Cardiac muscle cell (in vitro differentiated cells and primary cell): ENCODE results near the gene INPP5D. TPM values are rescaled to one million over a fixed set of nuclear protein-coding genes. Genes with fewer than 3 reads are reported as not detected.

Experiments
- DNase-seq, 2 donors: peaks; one replicate each; pipeline versions ENCODE4 v3.0.0 to v3.0.0-alpha.2; 2010 to 2017; ENCODE audit warnings: low read depth in 1 of 2, low spot score in 1 of 2
- H3K27ac ChIP-seq: fragments of 200-600 bp; sonication (generic); 2 replicates; pipeline ENCODE4 v1.5.1; 2016
- H3K27me3 ChIP-seq: fragments of 200-600 bp; sonication (generic); 2 replicates; pipeline ENCODE4 v1.6.0; 2016; ENCODE audit warnings: control low read depth
- H3K36me3 ChIP-seq: fragments of 200-600 bp; sonication (generic); 2 replicates; pipeline ENCODE4 v1.5.1; 2016; ENCODE audit warnings: control low read depth
- H3K4me1 ChIP-seq: fragments of 200-600 bp; sonication (generic); 2 replicates; pipeline ENCODE4 v1.8.1; 2017; ENCODE audit warnings: low read depth, mild to moderate bottlenecking, mixed run types
- H3K4me3 ChIP-seq: fragments of 200-600 bp; sonication (generic); 2 replicates; pipeline ENCODE4 v1.5.1; 2016; ENCODE audit warnings: mild to moderate bottlenecking
- H3K9me3 ChIP-seq: fragments of 200-600 bp; sonication (generic); 2 replicates; pipeline ENCODE4 v1.5.1; 2017; ENCODE audit warnings: low read depth, mild to moderate bottlenecking, control low read depth
- polyA plus RNA-seq: library from polyadenylated mRNA; unstranded; fragments of >200 nt; fragmentation: Nextera tagmentation; extraction: Ambion mirVana; gene quantifications from 2 replicates; pipeline ENCODE4 v1.2.1, GENCODE V29; 2016
- total RNA-seq: library from RNA; depleted of rRNA; stranded (reverse); fragments of >200 nt; gene quantifications from 2 replicates; pipeline ENCODE4 v1.2.3, GENCODE V29; 2016
- TF ChIP-seq, protein P1 (sequence below): IDR thresholded peaks from 2 replicates; pipeline ENCODE4 v1.5.1; 2012; ENCODE audit warnings: low read depth, mild to moderate bottlenecking, low read length

INPP5D gene
- total and polyA plus RNA-seq, 2 experiments from 2014 or later, result 4.5 to 6.8 TPM

DNA sequence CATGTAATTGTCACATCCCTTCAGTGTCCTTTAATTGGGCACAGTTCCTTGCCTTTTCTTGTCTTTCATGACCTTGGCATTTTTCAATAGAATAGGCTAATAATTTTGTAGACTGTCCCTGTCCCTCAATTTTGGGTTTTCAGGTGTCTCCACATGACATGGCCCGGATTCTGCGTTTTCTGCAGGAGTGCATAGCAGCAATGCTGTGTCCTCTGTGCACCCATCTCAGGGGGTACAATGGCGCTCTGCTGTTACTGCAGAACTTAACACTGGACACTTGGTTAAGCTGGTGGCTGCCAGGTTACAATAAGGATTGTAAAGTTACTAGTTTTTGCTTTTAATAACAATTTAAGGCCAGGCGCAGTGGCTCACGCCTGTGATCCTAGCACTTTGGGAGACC is 51.3 kb downstream of the INPP5D start:
- Histone ChIP-seq H3K4me1 (no peaks in the 10 kb centered on the region), H3K4me3 (no peak overlapping the region), H3K36me3 (no peaks in the 10 kb centered on the region), H3K27ac (no peak overlapping the region), H3K9me3 (no peaks in the 10 kb centered on the region), H3K27me3 (no peaks in the 10 kb centered on the region)
- no peak for DNase-seq
- TF ChIP-seq, protein P1, sequence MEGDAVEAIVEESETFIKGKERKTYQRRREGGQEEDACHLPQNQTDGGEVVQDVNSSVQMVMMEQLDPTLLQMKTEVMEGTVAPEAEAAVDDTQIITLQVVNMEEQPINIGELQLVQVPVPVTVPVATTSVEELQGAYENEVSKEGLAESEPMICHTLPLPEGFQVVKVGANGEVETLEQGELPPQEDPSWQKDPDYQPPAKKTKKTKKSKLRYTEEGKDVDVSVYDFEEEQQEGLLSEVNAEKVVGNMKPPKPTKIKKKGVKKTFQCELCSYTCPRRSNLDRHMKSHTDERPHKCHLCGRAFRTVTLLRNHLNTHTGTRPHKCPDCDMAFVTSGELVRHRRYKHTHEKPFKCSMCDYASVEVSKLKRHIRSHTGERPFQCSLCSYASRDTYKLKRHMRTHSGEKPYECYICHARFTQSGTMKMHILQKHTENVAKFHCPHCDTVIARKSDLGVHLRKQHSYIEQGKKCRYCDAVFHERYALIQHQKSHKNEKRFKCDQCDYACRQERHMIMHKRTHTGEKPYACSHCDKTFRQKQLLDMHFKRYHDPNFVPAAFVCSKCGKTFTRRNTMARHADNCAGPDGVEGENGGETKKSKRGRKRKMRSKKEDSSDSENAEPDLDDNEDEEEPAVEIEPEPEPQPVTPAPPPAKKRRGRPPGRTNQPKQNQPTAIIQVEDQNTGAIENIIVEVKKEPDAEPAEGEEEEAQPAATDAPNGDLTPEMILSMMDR, result no peak

DNA sequence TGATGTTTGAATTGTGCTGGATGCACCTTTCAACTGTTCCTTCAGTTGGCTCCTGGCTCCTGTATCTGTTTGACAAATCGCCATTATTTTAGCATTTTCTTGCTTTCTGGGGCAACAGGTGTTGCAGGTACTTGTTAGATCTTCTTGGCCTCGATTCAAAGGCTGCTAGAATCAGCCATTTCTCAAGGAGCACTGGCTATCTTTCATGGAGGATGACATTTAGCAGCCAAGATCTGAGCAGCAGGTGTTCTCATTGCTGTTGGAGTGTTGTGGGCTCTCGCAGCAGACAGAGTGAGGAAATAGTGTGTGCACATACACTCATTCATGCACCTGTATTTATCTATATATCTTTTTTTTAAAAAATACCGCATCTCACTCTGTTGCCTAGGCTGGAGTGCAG is 52.2 kb downstream of the INPP5D start:
- TF ChIP-seq, protein P1, result no peak
- H3K27ac ChIP-seq, result no peak overlapping the region
- no peaks in the 10 kb centered on the region for H3K36me3 ChIP-seq
- H3K4me3 ChIP-seq, result no peak overlapping the region
- H3K27me3 ChIP-seq, result no peaks in the 10 kb centered on the region
- H3K4me1 ChIP-seq, result no peaks in the 10 kb centered on the region
- DNase-seq, result no peak
- H3K9me3 ChIP-seq, result no peaks in the 10 kb centered on the region

DNA sequence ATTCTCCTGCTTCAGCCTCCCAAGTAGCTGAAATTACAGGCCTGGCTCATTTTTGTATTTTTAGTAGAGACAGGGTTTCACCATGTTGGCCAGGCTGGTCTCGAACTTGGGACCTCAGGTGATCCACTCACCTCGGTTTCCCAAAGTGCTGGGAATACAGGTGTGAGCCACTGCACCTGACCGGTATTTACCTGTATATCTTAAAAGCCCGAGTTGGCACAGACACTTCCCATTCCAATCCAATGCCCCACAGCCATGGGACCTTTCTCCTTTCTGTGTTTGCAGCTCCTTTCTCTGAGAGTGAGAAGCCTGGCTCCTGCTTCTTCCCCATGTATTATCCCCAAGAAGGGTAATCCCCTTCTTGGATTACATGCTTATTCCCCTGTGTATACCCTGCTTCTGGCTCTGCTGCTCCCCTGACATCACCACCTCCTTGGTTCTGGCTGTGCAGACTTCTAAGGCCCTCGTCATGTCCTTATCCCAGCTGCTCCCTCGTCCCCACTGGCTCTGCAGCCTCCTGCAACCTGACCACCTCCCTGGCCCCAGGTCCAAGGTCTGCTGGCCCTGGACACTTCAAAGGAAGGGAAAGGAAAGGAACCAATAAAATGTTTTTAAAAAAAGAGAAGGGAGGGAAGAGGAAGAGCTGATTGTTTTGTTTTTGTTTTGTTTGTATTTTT is 52.8 kb downstream of the INPP5D start:
- H3K4me1 ChIP-seq, result no peaks in the 10 kb centered on the region
- no peaks in the 10 kb centered on the region for H3K36me3 ChIP-seq
- H3K27ac ChIP-seq, result no peak overlapping the region
- TF ChIP-seq, protein P1, result no peak
- no peak for DNase-seq
- no peak overlapping the region for H3K4me3 ChIP-seq
- no peaks in the 10 kb centered on the region for H3K9me3 ChIP-seq
- H3K27me3 ChIP-seq, result no peaks in the 10 kb centered on the region

DNA sequence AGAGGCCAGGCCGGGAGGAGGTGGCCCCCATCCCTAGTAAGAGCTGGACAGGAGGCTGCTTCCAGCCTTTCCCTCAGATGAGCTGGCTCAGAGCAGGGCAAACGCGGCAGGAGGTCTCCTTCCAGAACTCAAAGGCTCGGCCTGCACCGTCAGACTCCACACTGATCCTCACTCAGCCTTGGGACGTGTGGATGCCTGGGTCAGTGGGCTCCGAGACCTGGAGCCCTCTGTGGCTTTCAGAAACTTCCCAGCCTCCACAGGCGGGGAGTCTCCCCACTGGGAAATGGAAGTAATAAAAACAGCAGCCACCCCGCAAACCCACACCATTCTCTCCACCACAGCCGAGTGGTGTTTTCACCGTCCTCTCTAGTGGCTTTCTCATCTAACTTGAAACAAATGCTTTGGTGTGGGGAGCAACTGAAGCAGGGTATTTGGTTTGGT is 54.3 kb downstream of the INPP5D start:
- no peaks in the 10 kb centered on the region for H3K9me3 ChIP-seq
- no peak overlapping the region for H3K4me3 ChIP-seq
- no peaks in the 10 kb centered on the region for H3K4me1 ChIP-seq
- H3K36me3 ChIP-seq, result no peaks in the 10 kb centered on the region
- DNase-seq, result no peak
- H3K27me3 ChIP-seq, result no peaks in the 10 kb centered on the region
- H3K27ac ChIP-seq, result no peak overlapping the region
- TF ChIP-seq, protein P1, result no peak

DNA sequence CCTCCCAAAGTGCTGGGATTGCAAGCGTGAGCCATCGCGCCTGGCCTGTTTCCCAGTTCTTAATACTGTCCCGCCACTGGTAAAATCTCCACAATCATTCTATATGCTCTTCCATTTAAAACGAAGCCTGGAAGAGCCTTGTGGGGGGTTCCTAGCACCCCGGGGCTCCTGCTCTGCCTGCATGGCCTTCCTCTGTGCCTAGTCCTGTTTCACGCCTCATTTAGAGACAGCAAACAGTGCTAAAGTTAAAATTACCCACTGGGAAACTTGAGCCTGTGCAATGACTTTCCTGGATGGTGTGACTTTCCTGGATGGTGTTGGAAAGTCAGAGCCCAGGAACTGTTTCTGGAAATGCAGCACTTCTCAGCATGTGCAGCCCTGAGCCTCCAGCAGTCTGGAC is 55.0 kb downstream of the INPP5D start:
- Histone ChIP-seq H3K4me1 (no peaks in the 10 kb centered on the region), H3K9me3 (no peaks in the 10 kb centered on the region), H3K27ac (no peak overlapping the region), H3K4me3 (no peak overlapping the region), H3K27me3 (no peaks in the 10 kb centered on the region), H3K36me3 (no peaks in the 10 kb centered on the region)
- DNase-seq, result no peak
- TF ChIP-seq, protein P1, result no peak
